Activated CD4-positive, alpha-beta T cell treated with anti-CD3 and anti-CD28 coated beads, Interleukin-2, amount 50 U/mL, for 24 hours (primary cell): ENCODE measurements around the gene NTM.

Experiments used
- DNase-seq, 2 donors: peaks; one replicate each; pipeline ENCODE4 v3.0.0-alpha.2; 2020; ENCODE audit warnings: low read depth in 1 of 2, low spot score in 1 of 2

The NTM gene

GRCh38 chr11:131540676-131541075 is 170.3 kb downstream of the NTM start:
- DNase-seq, result no peak

DNA sequence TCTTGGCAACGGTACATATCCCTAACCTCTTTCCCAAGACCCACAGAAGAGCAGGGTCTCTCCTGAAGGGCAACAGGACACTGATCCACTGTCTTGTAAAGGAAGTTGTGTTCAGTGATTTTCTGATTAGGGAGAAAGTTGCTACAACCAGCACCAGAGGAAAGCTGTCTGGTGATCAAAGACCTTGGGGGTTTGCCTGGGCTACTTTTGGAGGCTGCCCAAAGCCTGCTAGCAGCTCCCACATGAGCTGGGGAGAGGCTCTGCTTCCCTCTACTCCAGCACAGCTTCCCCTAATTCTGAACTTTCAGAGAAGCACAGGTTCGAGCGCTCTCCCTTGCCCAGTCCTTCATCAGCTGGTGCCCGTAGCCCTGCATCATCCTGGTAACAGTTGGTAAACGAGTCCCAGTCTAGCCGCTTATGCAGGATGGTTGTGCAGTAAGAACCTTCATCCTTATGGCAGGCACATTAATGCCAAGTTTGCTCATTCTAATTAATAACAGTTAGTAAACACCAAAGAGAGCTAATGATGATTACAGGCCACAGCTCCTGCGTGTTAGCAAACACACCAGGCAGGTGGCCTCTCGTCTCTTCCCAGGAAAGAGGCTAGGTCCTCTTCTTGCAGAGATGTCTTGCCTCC is 173.1 kb downstream of the NTM start:
- DNase-seq, result no peak

DNA sequence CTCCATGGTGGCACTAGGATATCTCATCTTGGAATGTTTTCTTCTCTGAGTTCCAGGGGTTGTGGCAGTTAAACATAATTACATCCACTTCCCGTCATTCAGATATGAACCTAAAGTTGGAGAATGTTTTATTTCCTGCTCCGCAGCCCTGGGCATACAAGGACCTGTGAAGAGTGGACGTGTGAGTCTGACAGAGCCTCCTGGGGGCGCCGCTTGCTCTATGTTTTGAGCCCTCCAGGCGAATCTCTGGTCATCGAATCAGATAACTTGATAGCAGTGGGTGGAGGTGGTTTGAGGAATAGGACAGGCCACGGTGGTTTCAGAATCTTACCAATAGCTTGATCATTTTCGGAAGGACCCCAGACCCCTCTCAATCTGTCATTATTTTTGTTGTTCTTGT is 174.2 kb downstream of the NTM start:
- no peak for DNase-seq

DNA sequence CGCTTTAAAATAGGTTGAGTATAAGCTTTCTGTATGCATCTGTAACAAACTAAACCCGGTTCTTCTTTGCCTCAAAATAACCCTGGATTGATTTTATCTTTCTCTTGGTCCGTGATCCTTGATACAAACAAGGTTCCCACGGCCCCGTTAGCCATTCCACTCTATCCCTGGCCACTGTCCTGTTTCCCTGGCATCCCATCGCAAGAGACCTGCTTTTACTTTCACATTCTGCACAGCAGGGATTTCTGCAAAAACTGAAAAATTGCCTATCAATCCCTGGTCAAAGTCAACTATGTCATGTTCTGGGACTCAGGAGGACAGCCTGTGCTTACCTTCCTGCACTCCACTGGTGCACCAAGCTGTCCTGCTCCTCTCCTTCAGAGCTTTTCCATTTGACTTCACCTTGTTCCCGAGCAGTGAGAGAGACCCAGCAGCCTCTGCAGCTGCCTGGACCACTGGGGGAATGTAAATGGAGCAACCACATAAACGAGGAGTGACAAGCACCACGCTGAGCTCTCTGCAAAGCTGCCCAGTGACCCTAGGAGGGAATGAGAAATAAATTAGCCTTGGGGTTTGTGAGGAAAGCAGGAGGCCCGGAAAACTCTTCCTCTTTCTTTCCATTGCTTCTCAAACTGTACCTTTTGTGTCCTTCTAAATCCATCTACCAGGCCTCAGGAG is 175.9 kb downstream of the NTM start:
- no peak for DNase-seq

DNA sequence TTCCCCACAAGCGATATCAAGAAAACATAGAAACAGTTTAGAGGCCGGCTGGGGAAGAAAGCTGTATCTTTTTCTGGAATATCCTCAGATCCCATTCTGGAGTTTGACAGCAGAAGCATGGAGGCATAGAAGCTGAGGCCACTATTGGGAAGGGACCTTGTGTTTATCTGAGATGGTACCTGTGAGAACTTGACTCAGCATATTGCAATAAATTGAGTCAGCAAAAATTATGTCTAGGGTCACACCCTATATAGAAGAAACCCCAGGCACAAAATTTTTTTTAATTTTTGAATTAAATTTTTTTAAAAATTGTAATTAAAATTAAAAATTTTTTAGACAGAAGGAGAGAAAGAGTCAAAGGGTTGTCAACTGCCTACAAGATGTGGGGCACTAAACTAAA is 178.7 kb downstream of the NTM start:
- DNase-seq, result no peak

DNA sequence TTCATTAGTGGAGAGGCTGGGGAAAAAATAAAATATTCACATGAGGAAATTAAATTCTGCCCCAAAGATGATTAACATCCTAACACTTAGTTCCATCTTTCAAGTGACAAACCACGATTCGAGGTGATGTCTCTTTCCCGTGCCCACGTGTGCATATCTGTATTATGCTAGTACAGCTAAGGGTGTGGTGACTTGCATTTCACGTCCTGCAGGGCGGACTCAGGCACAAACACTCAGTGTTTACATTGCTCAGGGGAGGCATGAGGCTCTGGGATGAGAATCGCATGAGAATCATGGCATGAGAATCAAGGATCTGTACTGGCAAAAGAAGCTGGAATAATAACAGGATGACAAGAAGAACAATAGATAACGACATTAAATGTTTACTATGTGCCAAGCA is 179.4 kb downstream of the NTM start:
- no peak for DNase-seq

DNA sequence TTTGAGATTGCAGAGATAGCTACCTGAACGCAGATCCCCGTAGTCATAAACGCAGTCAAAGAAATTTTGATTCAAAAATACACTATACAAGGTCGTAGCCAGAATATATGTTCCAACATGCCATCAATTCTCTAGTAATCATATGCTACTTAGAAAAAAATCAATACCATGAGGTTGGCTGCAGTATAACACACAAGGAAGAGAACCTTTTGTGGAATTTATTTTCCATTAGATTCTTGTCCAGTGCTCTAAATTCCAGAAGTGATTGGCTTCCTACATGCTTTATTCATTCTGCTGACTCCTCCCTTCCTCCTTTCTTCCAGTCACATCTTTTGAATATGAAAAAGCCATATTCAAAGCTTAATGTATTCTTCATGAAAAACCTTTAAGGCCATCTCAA is 189.9 kb downstream of the NTM start:
- DNase-seq, result no peak

DNA sequence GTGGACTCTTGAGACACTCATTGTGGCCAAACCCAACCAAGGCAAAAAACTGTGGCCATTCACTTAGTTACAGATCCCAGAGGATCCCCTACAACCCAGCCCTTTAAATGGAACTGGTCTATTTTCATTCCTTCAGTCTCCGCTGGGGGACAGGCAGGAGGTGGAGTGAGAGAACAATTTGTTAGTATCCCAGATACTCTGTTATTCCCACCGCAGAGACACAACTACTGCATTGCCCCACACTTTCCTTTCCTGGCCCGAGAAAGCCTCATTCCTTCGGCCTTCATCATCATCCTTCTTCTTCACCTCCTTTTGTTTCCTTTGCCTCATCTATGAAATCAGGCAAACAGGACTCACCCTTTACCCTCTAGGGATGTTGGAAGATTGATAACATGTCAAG is 191.1 kb downstream of the NTM start:
- no peak for DNase-seq

DNA sequence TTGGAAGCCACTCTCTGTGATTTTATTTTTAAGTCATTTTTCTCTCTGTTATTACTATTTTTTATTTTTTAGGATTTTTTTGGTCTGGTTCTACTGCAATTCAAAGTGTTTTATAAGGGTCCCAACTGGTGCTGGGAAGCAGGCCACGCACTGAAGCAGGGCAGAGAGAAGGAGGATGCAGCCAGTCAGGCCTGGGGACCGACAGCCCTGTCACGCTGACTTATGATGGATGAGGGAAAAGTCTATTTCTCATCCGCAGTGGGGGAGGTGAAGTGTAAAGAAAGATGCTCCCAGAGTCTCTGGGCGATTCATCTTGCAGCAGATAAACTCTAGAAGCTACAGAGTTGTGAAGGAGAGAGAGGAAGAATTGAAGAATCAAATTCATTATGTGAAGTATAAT is 191.6 kb downstream of the NTM start:
- no peak for DNase-seq

GRCh38 chr11:131568318-131568717 is 197.9 kb downstream of the NTM start:
- no peak for DNase-seq

GRCh38 chr11:131571571-131571970 is 201.2 kb downstream of the NTM start:
- no peak for DNase-seq

DNA sequence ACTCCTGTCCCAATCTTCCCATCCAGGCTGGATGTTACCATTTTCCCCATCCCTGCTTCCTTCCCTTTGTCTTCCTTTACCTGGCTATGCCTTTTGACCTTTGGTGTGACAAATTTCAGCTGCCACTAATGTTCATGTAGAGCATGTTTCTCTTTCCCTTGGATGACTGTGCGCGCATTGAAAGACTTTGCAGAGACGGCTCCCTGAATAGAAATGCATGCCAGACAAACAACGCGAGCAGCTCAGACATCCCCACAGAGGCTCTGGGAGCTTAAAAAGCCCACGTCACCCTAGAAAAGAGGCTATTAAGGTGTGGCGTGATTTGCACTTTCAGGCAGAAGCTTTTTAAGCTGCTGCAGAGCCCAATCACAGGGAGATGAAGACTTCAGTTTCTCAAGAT is 202.0 kb downstream of the NTM start:
- DNase-seq, result no peak

GRCh38 chr11:131579932-131580387 is 209.5 kb downstream of the NTM start:
- no peak for DNase-seq

DNA sequence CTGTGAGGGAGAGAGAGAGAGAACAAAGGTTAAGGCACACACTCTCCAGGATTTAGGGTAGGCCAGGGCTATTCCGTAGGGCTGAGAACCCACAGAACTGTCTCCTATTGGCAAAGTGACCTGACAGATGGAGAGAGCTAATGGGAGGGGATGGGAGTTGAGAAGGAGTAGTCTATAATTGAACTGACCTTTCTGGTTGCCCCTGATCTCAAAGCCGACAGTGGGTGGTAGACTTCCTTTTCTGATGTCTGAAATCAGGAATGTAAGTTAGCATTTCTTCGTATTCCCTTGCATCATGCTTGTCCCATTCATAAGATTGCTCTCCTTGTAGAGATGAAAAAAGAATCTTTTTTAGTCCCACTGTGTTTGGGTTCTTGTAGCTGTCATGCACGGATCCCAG is 210.1 kb downstream of the NTM start:
- no peak for DNase-seq

DNA sequence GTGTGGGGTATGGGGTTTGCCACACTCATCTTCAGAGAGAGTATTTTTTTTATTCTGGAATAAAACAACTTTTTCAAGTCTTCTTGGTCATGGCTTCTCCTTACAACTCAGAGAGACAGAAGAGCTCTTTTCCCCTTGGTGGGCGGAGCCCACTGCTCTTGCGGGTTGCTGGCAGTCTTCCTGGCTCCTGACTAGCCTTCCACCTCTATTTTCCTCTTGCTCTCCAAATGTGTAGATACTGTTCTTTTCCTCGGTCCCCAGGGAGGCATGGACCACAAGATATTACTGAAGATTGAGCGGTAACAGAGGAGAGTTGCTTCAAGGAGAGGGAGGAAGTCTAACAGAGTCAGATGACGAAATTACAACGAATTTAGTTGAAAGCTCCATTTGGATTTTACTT is 210.6 kb downstream of the NTM start:
- no peak for DNase-seq

DNA sequence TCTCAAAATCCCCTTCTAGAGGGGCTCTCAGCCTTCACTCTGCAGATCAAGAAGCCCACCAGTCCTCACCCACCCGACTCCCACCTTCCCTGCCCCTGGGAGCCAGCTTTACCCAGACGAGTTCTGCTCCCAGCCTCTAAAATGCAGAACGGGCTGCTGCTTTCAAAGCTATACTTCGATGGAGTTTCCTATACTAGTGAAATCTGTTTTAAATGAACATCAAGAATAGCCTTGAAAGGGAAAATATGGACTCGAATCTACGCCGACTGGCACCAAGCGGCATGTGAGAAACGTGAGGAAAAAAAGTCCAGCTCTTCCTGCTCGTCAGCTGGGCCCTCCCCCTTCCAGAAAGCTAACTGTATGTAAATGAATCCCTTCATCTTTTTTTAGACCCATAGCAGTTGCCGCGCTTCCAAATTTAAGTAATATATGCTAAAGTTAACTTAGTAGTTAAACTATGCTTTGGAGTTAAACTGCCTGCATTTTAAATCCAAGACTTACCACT is 211.7 kb downstream of the NTM start:
- no peak for DNase-seq

DNA sequence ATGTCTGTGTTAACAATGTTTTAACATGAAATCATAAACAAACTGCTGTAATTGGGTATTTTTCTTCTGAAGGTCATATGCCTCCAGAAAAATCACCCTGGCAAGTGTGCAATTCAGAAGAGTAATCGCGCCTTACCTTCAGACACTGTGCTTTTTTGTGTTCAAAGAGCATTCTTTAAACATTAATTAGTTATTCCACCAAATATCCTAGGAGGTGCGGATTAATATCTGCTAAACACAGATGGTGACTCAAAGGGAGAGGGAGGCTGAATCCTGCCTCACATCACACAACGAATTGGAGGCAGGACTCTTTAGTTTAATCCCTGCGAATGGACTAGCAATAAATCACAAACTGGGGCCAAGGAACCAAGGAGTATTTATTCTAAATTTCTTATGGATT is 213.0 kb downstream of the NTM start:
- DNase-seq, result no peak

GRCh38 chr11:131583938-131584337 is 213.5 kb downstream of the NTM start:
- no peak for DNase-seq

- no peak for DNase-seq
Observed at GRCh38 chr11:131584785-131585592, 214.6 kb downstream of the NTM start.

DNA sequence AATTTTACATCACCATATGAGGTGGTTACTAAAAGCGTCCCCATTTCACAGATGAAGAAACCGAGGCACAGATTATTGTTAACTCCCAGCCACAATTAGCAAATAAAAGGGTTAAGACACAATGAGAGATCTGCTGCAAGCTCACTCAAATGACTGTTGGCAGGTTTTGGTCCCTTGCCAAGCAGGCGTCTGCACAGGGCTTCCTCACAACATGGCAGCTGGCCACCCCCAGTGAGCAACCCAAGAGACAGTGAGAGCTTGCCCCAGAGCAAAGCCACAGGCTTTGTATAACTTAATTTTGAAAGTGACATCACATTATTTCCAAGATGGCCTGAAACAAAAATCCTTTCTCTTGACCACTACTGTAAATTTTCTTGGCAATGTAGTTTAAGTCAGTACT is 217.6 kb downstream of the NTM start:
- no peak for DNase-seq

DNA sequence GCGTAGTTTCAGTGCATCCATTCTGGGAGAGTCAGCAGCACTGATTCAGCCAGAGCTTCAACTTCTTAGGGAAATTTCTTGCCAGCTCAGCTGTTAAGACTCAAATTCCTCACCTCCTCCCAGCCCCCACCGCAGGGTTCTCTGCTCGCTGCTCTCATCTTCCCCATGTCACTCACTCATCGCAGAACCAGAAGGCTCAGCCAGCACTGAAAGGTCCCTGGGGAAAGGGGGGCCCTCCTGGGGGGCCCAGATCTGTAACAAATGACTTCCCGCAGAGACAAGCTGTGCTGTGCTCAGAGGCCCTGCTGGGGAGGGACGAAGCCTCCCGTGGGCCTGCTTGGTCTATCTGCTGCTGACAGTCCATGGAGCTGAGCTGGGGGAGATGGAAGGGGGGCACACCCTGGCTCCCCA is 220.6 kb downstream of the NTM start:
- no peak for DNase-seq

DNA sequence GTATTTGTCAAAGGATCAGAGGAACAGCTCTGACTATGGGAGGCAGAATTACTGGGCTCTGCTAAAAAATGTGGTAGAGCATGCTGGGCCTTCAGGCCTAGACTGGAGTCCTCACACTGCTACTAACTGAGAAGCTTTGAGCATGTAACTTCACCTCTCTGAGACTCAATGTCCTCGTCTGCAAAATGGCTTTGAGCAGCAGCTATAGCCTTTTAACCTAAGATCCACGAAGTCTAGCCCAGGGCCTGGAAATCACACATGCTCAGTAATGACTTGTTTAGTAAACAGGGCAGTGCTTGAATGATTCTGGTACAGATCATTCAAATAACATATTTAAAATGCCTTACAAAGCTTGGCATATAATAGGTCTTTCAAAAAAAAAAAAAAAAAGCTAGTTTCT is 221.7 kb downstream of the NTM start:
- DNase-seq, result no peak
